Astrocyte (in vitro differentiated cells and primary cell): ENCODE data around the gene CHML.

Experiments used
- CTCF ChIP-seq: IDR thresholded peaks from 2 replicates; pipeline ENCODE4 v1.5.1; 2011; ENCODE audit warnings: low read depth, mild to moderate bottlenecking, inconsistent platforms, low read length, moderate library complexity; ENCODE audit not compliant: insufficient read depth
- EZH2 ChIP-seq: IDR thresholded peaks from 2 replicates; pipeline ENCODE4 v1.6.1; 2012; ENCODE audit warnings: mild to moderate bottlenecking, low read length, inconsistent platforms; ENCODE audit not compliant: insufficient read depth

- TF ChIP-seq CTCF: no peak
- TF ChIP-seq EZH2: no peak
Observed at GRCh38 chr1:241674805-241675384, 34.7 kb upstream of the CHML start.
